ENCODE data around the gene ABL2.

ABL2 gene

GRCh38 chr1:179090923-179091322 is 138.6 kb downstream of the ABL2 start:
- H3K27me3 ChIP-seq (replicated peaks; ENCODE audit: control insufficient read depth, insufficient read depth, low read length), result no peaks in the 10 kb centered on the region
- peaks cover 46% of the 10 kb centered on the region for H3K36me3 ChIP-seq (ENCODE audit: control insufficient read depth, insufficient read depth, low read length)
- no peak for TF ChIP-seq CTCF (IDR thresholded peaks at IDR 0.05; ENCODE audit: insufficient read depth, low read length, poor library complexity, severe bottlenecking)
- H3K4me3 ChIP-seq (replicated peaks; ENCODE audit: low read depth, low read length), result no peak overlapping the region
- DNase-seq (ENCODE audit: extremely low read depth, insufficient read length), result no peak

GRCh38 chr1:179090522-179090921 is 139.0 kb downstream of the ABL2 start:
- peaks cover 50% of the 10 kb centered on the region for H3K36me3 ChIP-seq (ENCODE audit: control insufficient read depth, insufficient read depth, low read length)
- TF ChIP-seq CTCF (IDR thresholded peaks at IDR 0.05; ENCODE audit: insufficient read depth, low read length, poor library complexity, severe bottlenecking), result no peak
- H3K4me3 ChIP-seq (replicated peaks; ENCODE audit: low read depth, low read length), result no peak overlapping the region
- DNase-seq (ENCODE audit: extremely low read depth, insufficient read length), result no peak
- no peaks in the 10 kb centered on the region for H3K27me3 ChIP-seq (replicated peaks; ENCODE audit: control insufficient read depth, insufficient read depth, low read length)

GRCh38 chr1:179089827-179090482 is 139.5 kb downstream of the ABL2 start:
- H3K27me3 ChIP-seq (replicated peaks; ENCODE audit: control insufficient read depth, insufficient read depth, low read length), result no peaks in the 10 kb centered on the region
- H3K4me3 ChIP-seq (replicated peaks; ENCODE audit: low read depth, low read length), result no peak overlapping the region
- peaks cover 48% of the 10 kb centered on the region for H3K36me3 ChIP-seq (ENCODE audit: control insufficient read depth, insufficient read depth, low read length)
- DNase-seq (ENCODE audit: extremely low read depth, insufficient read length), result no peak
- no peak for TF ChIP-seq CTCF (IDR thresholded peaks at IDR 0.05; ENCODE audit: insufficient read depth, low read length, poor library complexity, severe bottlenecking)

- H3K4me3 ChIP-seq (replicated peaks; ENCODE audit: low read depth, low read length), result no peak overlapping the region
- no peak for DNase-seq (ENCODE audit: extremely low read depth, insufficient read length)
- TF ChIP-seq CTCF (IDR thresholded peaks at IDR 0.05; ENCODE audit: insufficient read depth, low read length, poor library complexity, severe bottlenecking), result no peak
- H3K27me3 ChIP-seq (replicated peaks; ENCODE audit: control insufficient read depth, insufficient read depth, low read length), result no peaks in the 10 kb centered on the region
- peaks cover 40% of the 10 kb centered on the region for H3K36me3 ChIP-seq (ENCODE audit: control insufficient read depth, insufficient read depth, low read length)
These were observed 141.8 kb downstream of the ABL2 start for GRCh38 chr1:179087665-179088064.

- Histone ChIP-seq H3K27me3 (replicated peaks; ENCODE audit: control insufficient read depth, insufficient read depth, low read length) (no peaks in the 10 kb centered on the region), H3K4me3 (replicated peaks; ENCODE audit: low read depth, low read length) (peak overlapping the region; percentile 92), H3K36me3 (ENCODE audit: control insufficient read depth, insufficient read depth, low read length) (peaks cover 19% of the 10 kb centered on the region)
- peak; percentile 38 for DNase-seq (ENCODE audit: extremely low read depth, insufficient read length)
- TF ChIP-seq CTCF (IDR thresholded peaks at IDR 0.05; ENCODE audit: insufficient read depth, low read length, poor library complexity, severe bottlenecking), result no peak
These were observed 145.9 kb downstream of the ABL2 start for GRCh38 chr1:179083533-179083932.

GRCh38 chr1:179082999-179083335 is 146.5 kb downstream of the ABL2 start:
- no peak for DNase-seq (ENCODE audit: extremely low read depth, insufficient read length)
- Histone ChIP-seq H3K36me3 (ENCODE audit: control insufficient read depth, insufficient read depth, low read length) (peaks cover 19% of the 10 kb centered on the region), H3K4me3 (replicated peaks; ENCODE audit: low read depth, low read length) (peak overlapping the region; percentile 92), H3K27me3 (replicated peaks; ENCODE audit: control insufficient read depth, insufficient read depth, low read length) (no peaks in the 10 kb centered on the region)
- no peak for TF ChIP-seq CTCF (IDR thresholded peaks at IDR 0.05; ENCODE audit: insufficient read depth, low read length, poor library complexity, severe bottlenecking)

Data from GM06990 (cell line).